ENCODE data around the gene PTPRA.

DNA sequence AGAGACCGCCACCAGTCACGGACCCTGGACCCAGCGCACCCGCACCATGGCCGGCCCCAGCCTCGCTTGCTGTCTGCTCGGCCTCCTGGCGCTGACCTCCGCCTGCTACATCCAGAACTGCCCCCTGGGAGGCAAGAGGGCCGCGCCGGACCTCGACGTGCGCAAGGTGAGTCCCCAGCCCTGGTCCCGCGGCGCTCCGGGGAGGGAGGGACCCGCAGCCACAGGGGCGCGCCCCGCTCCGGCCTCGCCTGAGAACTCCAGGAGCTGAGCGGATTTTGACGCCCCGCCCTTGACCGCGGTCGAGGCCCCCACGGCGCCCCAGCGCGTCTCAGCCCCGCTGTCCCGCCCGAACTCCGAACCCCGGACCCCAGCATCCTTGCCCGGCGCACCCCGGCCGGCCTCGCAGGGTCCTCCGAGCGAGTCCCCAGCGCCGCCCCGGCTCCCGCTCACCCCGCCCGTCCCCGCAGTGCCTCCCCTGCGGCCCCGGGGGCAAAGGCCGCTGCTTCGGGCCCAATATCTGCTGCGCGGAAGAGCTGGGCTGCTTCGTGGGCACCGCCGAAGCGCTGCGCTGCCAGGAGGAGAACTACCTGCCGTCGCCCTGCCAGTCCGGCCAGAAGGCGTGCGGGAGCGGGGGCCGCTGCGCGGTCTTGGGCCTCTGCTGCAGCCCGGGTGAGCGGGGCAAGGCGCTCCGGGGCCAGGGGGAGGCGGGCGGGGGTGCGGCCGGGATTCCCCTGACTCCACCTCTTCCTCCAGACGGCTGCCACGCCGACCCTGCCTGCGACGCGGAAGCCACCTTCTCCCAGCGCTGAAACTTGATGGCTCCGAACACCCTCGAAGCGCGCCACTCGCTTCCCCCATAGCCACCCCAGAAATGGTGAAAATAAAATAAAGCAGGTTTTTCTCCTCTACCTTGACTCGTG lies 198.6 kb downstream of the PTPRA start, which contains the start of gene OXT:
- TF ChIP-seq TAF15 (IDR thresholded peaks at IDR 0.05; ENCODE audit: low read depth, low read length) (no peak), SIN3A (IDR thresholded peaks at IDR 0.05; ENCODE audit: borderline replicate concordance in 2 of 2, control insufficient read depth in 1 of 2, low read depth in 2 of 2, low read length in 2 of 2) (no peak), SETDB1 (IDR thresholded peaks at IDR 0.05; ENCODE audit: low read length) (no peak), NCOA1 (IDR thresholded peaks at IDR 0.05; ENCODE audit: low read depth) (no peak), MXI1 (IDR thresholded peaks at IDR 0.05; ENCODE audit: low read depth, low read length) (no peak), POLR2AphosphoS5 (IDR thresholded peaks at IDR 0.05; ENCODE audit: control insufficient read depth, insufficient read depth, low read depth, low read length) (no peak)
- TF ChIP-seq, protein P1, sequence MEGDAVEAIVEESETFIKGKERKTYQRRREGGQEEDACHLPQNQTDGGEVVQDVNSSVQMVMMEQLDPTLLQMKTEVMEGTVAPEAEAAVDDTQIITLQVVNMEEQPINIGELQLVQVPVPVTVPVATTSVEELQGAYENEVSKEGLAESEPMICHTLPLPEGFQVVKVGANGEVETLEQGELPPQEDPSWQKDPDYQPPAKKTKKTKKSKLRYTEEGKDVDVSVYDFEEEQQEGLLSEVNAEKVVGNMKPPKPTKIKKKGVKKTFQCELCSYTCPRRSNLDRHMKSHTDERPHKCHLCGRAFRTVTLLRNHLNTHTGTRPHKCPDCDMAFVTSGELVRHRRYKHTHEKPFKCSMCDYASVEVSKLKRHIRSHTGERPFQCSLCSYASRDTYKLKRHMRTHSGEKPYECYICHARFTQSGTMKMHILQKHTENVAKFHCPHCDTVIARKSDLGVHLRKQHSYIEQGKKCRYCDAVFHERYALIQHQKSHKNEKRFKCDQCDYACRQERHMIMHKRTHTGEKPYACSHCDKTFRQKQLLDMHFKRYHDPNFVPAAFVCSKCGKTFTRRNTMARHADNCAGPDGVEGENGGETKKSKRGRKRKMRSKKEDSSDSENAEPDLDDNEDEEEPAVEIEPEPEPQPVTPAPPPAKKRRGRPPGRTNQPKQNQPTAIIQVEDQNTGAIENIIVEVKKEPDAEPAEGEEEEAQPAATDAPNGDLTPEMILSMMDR (IDR thresholded peaks at IDR 0.05 in 2 of 3, conservative IDR thresholded peaks at IDR 0.05 in 1 of 3; ENCODE audit: insufficient read depth in 2 of 3, low read depth in 1 of 3, low read length in 3 of 3): no peak
- TF ChIP-seq, protein P2, sequence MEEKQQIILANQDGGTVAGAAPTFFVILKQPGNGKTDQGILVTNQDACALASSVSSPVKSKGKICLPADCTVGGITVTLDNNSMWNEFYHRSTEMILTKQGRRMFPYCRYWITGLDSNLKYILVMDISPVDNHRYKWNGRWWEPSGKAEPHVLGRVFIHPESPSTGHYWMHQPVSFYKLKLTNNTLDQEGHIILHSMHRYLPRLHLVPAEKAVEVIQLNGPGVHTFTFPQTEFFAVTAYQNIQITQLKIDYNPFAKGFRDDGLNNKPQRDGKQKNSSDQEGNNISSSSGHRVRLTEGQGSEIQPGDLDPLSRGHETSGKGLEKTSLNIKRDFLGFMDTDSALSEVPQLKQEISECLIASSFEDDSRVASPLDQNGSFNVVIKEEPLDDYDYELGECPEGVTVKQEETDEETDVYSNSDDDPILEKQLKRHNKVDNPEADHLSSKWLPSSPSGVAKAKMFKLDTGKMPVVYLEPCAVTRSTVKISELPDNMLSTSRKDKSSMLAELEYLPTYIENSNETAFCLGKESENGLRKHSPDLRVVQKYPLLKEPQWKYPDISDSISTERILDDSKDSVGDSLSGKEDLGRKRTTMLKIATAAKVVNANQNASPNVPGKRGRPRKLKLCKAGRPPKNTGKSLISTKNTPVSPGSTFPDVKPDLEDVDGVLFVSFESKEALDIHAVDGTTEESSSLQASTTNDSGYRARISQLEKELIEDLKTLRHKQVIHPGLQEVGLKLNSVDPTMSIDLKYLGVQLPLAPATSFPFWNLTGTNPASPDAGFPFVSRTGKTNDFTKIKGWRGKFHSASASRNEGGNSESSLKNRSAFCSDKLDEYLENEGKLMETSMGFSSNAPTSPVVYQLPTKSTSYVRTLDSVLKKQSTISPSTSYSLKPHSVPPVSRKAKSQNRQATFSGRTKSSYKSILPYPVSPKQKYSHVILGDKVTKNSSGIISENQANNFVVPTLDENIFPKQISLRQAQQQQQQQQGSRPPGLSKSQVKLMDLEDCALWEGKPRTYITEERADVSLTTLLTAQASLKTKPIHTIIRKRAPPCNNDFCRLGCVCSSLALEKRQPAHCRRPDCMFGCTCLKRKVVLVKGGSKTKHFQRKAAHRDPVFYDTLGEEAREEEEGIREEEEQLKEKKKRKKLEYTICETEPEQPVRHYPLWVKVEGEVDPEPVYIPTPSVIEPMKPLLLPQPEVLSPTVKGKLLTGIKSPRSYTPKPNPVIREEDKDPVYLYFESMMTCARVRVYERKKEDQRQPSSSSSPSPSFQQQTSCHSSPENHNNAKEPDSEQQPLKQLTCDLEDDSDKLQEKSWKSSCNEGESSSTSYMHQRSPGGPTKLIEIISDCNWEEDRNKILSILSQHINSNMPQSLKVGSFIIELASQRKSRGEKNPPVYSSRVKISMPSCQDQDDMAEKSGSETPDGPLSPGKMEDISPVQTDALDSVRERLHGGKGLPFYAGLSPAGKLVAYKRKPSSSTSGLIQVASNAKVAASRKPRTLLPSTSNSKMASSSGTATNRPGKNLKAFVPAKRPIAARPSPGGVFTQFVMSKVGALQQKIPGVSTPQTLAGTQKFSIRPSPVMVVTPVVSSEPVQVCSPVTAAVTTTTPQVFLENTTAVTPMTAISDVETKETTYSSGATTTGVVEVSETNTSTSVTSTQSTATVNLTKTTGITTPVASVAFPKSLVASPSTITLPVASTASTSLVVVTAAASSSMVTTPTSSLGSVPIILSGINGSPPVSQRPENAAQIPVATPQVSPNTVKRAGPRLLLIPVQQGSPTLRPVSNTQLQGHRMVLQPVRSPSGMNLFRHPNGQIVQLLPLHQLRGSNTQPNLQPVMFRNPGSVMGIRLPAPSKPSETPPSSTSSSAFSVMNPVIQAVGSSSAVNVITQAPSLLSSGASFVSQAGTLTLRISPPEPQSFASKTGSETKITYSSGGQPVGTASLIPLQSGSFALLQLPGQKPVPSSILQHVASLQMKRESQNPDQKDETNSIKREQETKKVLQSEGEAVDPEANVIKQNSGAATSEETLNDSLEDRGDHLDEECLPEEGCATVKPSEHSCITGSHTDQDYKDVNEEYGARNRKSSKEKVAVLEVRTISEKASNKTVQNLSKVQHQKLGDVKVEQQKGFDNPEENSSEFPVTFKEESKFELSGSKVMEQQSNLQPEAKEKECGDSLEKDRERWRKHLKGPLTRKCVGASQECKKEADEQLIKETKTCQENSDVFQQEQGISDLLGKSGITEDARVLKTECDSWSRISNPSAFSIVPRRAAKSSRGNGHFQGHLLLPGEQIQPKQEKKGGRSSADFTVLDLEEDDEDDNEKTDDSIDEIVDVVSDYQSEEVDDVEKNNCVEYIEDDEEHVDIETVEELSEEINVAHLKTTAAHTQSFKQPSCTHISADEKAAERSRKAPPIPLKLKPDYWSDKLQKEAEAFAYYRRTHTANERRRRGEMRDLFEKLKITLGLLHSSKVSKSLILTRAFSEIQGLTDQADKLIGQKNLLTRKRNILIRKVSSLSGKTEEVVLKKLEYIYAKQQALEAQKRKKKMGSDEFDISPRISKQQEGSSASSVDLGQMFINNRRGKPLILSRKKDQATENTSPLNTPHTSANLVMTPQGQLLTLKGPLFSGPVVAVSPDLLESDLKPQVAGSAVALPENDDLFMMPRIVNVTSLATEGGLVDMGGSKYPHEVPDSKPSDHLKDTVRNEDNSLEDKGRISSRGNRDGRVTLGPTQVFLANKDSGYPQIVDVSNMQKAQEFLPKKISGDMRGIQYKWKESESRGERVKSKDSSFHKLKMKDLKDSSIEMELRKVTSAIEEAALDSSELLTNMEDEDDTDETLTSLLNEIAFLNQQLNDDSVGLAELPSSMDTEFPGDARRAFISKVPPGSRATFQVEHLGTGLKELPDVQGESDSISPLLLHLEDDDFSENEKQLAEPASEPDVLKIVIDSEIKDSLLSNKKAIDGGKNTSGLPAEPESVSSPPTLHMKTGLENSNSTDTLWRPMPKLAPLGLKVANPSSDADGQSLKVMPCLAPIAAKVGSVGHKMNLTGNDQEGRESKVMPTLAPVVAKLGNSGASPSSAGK (IDR thresholded peaks at IDR 0.05): no peak
- TF ChIP-seq, protein P3, sequence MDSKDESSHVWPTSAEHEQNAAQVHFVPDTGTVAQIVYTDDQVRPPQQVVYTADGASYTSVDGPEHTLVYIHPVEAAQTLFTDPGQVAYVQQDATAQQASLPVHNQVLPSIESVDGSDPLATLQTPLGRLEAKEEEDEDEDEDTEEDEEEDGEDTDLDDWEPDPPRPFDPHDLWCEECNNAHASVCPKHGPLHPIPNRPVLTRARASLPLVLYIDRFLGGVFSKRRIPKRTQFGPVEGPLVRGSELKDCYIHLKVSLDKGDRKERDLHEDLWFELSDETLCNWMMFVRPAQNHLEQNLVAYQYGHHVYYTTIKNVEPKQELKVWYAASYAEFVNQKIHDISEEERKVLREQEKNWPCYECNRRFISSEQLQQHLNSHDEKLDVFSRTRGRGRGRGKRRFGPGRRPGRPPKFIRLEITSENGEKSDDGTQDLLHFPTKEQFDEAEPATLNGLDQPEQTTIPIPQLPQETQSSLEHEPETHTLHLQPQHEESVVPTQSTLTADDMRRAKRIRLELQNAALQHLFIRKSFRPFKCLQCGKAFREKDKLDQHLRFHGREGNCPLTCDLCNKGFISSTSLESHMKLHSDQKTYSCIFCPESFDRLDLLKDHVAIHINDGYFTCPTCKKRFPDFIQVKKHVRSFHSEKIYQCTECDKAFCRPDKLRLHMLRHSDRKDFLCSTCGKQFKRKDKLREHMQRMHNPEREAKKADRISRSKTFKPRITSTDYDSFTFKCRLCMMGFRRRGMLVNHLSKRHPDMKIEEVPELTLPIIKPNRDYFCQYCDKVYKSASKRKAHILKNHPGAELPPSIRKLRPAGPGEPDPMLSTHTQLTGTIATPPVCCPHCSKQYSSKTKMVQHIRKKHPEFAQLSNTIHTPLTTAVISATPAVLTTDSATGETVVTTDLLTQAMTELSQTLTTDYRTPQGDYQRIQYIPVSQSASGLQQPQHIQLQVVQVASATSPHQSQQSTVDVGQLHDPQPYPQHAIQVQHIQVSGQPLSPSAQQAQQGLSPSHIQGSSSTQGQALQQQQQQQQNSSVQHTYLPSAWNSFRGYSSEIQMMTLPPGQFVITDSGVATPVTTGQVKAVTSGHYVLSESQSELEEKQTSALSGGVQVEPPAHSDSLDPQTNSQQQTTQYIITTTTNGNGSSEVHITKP (IDR thresholded peaks at IDR 0.05; ENCODE audit: partially characterized antibody): no peak

Data from K562 (cell line).